ENCODE measurements around the gene PTPRK.

PTPRK gene

GRCh38 chr6:128500749-128501600, 19.4 kb downstream of the PTPRK start:
- H3K36me3 ChIP-seq = no peaks in the 10 kb centered on the region

GRCh38 chr6:128500014-128500413, 20.4 kb downstream of the PTPRK start:
- Histone ChIP-seq H3K4me3 (no peak overlapping the region), H3K27me3 (no peaks in the 10 kb centered on the region), H3K36me3 (no peaks in the 10 kb centered on the region), H3K9me3 (no peaks in the 10 kb centered on the region), H3K27ac (no peak overlapping the region), H3K4me1 (peaks cover 0 to 40% (median 12%) of the 10 kb centered on the region in 4 donors)
- DNase-seq = no peak
- TF ChIP-seq, protein P1, sequence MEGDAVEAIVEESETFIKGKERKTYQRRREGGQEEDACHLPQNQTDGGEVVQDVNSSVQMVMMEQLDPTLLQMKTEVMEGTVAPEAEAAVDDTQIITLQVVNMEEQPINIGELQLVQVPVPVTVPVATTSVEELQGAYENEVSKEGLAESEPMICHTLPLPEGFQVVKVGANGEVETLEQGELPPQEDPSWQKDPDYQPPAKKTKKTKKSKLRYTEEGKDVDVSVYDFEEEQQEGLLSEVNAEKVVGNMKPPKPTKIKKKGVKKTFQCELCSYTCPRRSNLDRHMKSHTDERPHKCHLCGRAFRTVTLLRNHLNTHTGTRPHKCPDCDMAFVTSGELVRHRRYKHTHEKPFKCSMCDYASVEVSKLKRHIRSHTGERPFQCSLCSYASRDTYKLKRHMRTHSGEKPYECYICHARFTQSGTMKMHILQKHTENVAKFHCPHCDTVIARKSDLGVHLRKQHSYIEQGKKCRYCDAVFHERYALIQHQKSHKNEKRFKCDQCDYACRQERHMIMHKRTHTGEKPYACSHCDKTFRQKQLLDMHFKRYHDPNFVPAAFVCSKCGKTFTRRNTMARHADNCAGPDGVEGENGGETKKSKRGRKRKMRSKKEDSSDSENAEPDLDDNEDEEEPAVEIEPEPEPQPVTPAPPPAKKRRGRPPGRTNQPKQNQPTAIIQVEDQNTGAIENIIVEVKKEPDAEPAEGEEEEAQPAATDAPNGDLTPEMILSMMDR (IDR thresholded peaks at IDR 0.05) = no peak
- intact Hi-C loops (cut with DNase I; ENCODE audit: low total_unique reads) = no loop called here

More at GRCh38 chr6:128500749-128501600, 19.4 kb downstream of the PTPRK start:
- TF ChIP-seq, protein P1 (IDR thresholded peaks at IDR 0.05) = no peak
- Histone ChIP-seq H3K9me3 (no peaks in the 10 kb centered on the region), H3K27me3 (no peaks in the 10 kb centered on the region), H3K4me1 (peaks cover 0 to 49% (median 15%) of the 10 kb centered on the region in 4 donors), H3K27ac (no peak overlapping the region), H3K4me3 (no peak overlapping the region)
- intact Hi-C loops (cut with DNase I; ENCODE audit: low total_unique reads) = no loop called here
- DNase-seq = no peak

GRCh38 chr6:128499079-128499731, 21.2 kb downstream of the PTPRK start:
- no peaks in the 10 kb centered on the region for H3K36me3 ChIP-seq
- no peak overlapping the region for H3K27ac ChIP-seq
- peaks cover 0 to 38% (median 11%) of the 10 kb centered on the region in 4 donors for H3K4me1 ChIP-seq
- intact Hi-C loops (cut with DNase I; ENCODE audit: low total_unique reads) = no loop called here
- H3K27me3 ChIP-seq = no peaks in the 10 kb centered on the region
- DNase-seq = no peak
- TF ChIP-seq, protein P1 (IDR thresholded peaks at IDR 0.05) = no peak
- no peaks in the 10 kb centered on the region for H3K9me3 ChIP-seq
- H3K4me3 ChIP-seq = no peak overlapping the region

DNA sequence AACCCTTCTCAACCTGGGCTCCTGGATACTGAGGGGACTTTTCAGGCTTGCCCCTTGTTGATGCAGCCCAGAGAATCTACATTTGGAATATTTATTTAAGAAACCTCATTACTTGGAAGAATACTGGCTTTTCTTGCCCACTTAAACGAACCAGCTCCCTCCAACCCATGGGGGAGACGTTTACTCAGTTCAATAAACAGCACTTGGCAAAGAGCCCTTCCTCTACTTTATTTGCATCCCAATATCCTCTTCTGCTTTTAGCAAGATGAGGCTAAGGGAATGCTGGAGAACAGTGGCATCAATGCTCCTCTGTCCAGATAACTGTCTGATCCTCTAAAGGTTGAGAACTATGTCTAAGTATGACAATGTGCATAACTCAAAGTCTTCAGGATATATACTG, 22.2 kb downstream of the PTPRK start:
- Histone ChIP-seq H3K36me3 (no peaks in the 10 kb centered on the region), H3K4me3 (no peak overlapping the region), H3K27me3 (no peaks in the 10 kb centered on the region), H3K27ac (no peak overlapping the region), H3K4me1 (peaks cover 0 to 41% (median 8%) of the 10 kb centered on the region in 4 donors), H3K9me3 (no peaks in the 10 kb centered on the region)
- intact Hi-C loops (cut with DNase I; ENCODE audit: low total_unique reads) = no loop called here
- DNase-seq = no peak
- TF ChIP-seq, protein P1 (IDR thresholded peaks at IDR 0.05) = no peak

GRCh38 chr6:128495536-128496333, 24.7 kb downstream of the PTPRK start:
- peaks cover 0 to 57% (median 14%) of the 10 kb centered on the region in 4 donors for H3K4me1 ChIP-seq
- intact Hi-C loops (cut with DNase I; ENCODE audit: low total_unique reads) = no loop called here
- no peak for DNase-seq
- H3K27me3 ChIP-seq = no peaks in the 10 kb centered on the region
- no peak overlapping the region for H3K27ac ChIP-seq
- no peak overlapping the region for H3K4me3 ChIP-seq
- no peaks in the 10 kb centered on the region for H3K36me3 ChIP-seq
- no peaks in the 10 kb centered on the region for H3K9me3 ChIP-seq
- TF ChIP-seq, protein P1 (IDR thresholded peaks at IDR 0.05) = no peak

Data from tibial artery (tissue), 4 donors.